ENCODE measurements around the gene IFRD2.
A peak's percentile ranks its signal among the peaks of the same experiment; 100 is the strongest.
"Not testable (repeated sequence)": the region's sequence is repeated elsewhere in the genome, so short reads cannot be mapped to it uniquely, and the experiment has no call there.

The IFRD2 gene

DNA sequence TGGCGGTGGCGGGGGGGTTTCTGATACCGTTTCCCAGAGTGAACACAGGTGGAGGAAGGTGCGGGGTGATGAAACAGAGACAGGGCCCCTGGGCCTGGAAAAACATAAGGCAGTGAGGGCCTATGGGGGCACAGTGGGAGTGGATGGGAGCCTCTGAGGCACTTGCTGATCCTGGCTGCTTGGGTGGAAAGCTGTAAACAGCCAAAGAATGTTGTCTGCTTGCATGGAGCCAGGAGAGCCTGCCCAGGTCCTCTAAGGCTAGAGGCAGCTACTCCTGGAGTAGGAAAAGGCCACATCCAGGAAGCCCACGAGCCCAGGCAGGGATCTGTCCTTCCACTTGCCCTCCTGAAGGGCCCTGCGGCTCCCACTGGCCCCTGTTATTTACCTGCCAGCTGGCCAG lies 26.2 kb downstream of the IFRD2 start:
- DNase-seq, result no peak

- DNase-seq, result no peak
Measured at GRCh38 chr3:50265571-50265970, 26.7 kb downstream of the IFRD2 start.

DNA sequence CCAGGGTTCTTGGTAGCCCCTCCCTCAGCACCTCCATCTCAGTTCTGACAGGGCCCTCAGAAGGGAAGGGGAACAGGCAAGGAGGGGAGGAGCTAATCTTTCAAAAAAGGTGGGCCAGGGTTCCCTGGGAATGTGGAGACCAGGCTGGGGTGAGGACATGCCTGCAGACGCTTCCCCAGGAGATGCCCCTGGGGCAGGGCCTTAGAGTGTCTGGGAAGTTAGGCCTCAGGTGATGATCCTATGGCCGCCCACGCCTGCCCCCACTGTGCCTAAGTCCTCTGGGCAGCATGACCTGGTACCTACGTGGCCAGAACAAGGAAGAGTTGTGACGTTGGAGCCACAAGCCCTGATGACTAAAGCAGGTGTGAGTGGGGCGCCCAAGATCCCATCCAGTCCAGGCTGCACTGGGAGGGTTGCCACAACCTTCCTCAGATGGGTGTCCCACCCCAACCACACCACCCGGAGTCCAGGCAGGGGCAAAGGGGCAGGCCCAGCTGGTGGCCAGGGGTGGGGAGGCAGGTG lies 27.2 kb downstream of the IFRD2 start:
- no peak for DNase-seq

- no peak for DNase-seq
Measured at GRCh38 chr3:50264383-50264963, 27.8 kb downstream of the IFRD2 start.

DNA sequence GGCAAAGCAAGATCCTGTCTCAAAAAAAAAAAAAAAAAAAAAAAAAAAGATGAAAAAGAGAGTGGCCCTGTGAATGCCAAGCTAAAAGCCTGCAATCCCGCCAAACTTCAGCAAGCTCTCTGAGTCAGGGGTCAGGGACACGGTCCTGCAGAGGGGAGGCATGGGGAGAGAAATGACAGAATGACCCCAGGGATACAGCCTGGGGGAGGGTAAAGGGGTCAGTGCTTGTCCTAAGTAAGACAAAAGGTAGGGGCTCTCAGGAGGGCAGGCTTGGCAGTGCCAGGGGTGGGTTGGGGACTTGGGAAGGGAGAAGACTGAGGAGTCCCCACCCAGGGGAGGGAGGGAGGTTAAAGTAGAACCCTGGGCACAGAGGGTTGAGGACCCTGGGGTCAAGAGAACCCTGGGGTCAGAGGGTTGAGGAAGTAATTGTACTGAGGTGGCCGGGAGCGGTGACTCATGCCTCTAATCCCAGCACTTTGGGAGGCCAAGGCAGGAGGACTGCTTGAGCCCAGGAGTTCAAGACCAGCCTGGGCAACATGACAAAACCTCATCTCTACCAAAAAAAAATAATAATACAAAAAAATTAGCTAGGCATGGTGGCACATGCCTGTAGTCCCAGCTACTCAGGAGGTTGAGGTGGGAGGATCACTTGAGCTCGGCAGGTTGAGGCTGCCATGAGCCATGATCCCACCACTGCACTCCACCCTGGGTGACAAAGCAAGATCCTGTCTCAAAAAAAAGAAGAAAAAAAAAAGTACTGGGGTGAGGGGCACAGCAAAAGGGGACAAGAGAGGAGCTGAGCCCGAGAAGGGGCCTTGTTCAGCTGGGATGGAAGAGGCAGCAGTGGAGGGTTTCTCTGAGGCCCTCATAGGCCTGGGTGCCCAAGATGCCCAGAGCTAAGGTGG lies 28.5 kb downstream of the IFRD2 start:
- no peak for DNase-seq

GRCh38 chr3:50262778-50263177 lies 29.5 kb downstream of the IFRD2 start:
- no peak for DNase-seq

DNA sequence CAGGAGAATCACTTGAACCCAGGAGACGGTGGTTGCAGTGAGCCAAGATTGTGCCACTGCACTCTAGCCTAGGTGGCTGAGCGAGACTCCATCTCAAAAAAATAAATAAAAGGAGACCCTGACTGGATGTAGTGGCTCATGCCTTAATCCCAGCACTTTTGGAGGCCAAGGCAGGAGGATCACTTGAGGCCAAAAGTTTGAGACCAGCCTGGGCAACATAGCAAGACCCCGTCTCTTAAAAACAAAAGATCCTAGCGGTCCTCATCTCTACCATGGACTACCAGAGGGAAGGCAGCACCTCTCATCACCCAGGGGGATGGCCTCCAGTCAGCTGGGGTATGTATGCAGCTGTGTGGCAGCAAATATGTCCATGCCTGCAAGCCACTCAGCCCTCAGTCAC lies 30.0 kb downstream of the IFRD2 start:
- DNase-seq, result not testable (repeated sequence)

DNA sequence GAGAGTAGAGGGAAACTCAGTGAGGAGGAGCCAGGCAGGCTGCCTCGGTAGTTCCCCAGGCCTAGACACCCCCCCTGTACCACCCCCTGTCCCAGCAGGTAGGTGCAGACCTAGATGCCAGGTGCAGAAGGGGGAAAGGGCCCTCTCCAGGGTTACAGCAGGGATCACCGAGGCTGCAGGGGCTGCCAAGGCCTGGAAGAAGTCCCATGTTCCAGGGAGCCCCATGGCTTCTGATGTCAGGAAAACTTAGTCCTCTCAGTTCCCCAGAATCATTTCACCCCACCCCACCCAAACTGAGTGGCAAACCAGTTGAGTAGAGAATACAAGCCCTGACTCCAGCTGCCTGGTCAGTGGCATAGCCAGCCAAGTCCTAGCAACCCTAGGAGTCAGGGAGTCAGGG lies 30.7 kb downstream of the IFRD2 start:
- no peak for DNase-seq

- DNase-seq, result no peak
Measured at GRCh38 chr3:50260942-50261441, 31.2 kb downstream of the IFRD2 start.

GRCh38 chr3:50260027-50260941 lies 31.9 kb downstream of the IFRD2 start:
- peak; percentile 77 for DNase-seq

GRCh38 chr3:50259432-50260026 lies 32.7 kb downstream of the IFRD2 start:
- DNase-seq, result no peak

GRCh38 chr3:50258979-50259378 lies 33.2 kb downstream of the IFRD2 start:
- no peak for DNase-seq

DNA sequence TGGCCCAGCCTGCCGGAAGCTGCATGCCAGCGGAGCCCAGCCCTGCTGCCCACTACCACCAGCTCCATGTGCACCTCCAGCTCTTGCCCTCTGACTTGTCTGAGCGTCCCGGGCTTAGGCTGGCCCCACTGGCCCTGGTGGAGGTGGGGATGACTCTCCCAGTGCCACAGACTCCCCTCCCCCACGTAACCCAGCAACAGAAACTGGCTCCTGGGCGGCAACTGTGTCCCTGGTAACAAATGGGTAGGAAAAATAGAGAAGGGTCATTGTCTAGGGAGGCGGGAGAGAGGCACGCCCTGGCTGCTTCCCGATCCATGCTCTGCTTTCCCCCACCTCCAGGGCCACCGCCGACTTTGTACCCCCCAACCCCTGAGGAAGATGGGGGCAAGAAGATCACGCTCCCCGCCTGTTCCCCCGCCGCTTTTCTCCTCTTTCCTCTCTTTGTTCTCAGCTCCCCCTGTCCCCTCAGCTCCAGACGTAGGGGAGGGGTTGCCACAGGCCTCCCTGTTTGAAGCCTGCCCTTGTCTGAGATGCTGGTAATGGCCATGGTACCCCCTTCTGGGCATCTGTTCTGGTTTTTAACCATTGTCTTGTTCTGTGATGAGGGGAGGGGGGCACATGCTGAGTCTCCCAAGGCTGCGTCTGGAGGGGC lies 34.1 kb downstream of the IFRD2 start:
- no peak for DNase-seq

- DNase-seq, result no peak
Measured at GRCh38 chr3:50256978-50257890, 35.0 kb downstream of the IFRD2 start.

GRCh38 chr3:50255251-50255615 lies 37.0 kb downstream of the IFRD2 start:
- DNase-seq, result no peak

GRCh38 chr3:50254577-50255250 lies 37.5 kb downstream of the IFRD2 start:
- DNase-seq, result no peak

GRCh38 chr3:50251220-50251619 lies 41.0 kb downstream of the IFRD2 start:
- DNase-seq, result no peak

DNA sequence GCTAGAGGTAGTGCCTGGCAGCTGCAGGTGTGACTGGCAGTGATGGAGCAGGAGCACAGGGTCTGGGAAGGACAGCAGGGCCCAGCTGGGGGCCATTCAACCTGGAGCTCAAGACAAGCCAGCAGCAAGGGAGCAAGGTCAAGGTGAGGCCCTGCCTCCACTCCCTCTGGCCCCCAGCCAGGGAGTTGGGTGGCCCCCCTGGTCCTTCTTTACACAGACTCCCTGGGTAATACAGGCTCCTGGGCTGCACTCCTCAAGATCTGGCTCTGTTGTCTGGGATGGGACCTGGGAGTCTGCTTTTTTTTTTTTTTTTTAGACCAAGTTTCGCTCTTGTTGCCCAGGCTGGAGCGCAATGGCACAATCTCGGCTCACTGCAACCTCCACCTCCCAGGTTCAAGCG lies 41.7 kb downstream of the IFRD2 start:
- DNase-seq, result no peak

DNA sequence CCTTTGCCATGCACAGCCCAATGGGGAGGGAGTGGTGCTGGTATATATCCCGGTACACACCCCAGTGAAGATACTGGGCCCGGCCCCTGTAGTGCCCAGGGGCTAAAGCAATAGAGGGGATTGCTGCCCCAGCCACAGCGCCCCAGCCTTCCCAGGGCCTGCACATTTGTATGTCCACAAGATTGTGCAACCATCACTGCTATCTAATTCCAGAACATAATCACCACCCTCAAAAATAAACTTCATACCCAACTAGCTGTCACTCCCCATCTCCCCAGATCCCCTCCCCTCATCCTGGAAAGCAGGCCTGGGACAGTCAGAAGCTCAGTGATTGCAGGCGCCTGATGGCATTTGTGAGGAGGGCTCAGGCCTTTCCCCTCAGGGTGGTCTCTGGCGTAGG lies 42.8 kb downstream of the IFRD2 start:
- DNase-seq, result no peak

GRCh38 chr3:50248387-50248786 lies 43.8 kb downstream of the IFRD2 start:
- DNase-seq, result no peak
